ENCODE results near the gene GJA3.

GRCh38 chr13:20188667-20189553 lies 28.1 kb upstream of the GJA3 start:
- TF ChIP-seq POLR2A (IDR thresholded peaks at IDR 0.05; ENCODE audit: low read depth, low read length) = no peak
- TF ChIP-seq CTCF (conservative IDR thresholded peaks at IDR 0.05; ENCODE audit: low read depth, low read length) = 0 out of 2 replicates have a peak, but pooled peaks have one; percentile 15
- no peak for TF ChIP-seq USF2 (IDR thresholded peaks at IDR 0.05; ENCODE audit: low read depth, low read length)
- no peak for TF ChIP-seq FOS (IDR thresholded peaks at IDR 0.05; ENCODE audit: low read depth, low read length)
- TF ChIP-seq ELK1 (IDR thresholded peaks at IDR 0.05; ENCODE audit: borderline replicate concordance, low read depth, low read length) = no peak
- no peak for TF ChIP-seq SMC3 (IDR thresholded peaks at IDR 0.05; ENCODE audit: low read depth, low read length)
- TF ChIP-seq MXI1 (IDR thresholded peaks at IDR 0.05; ENCODE audit: borderline replicate concordance, low read depth, low read length) = no peak
- no peak for TF ChIP-seq RFX5 (IDR thresholded peaks at IDR 0.05; ENCODE audit: low read depth, low read length)
- TF ChIP-seq RAD21 (IDR thresholded peaks at IDR 0.05; ENCODE audit: low read length) = no peak
- TF ChIP-seq CEBPB (IDR thresholded peaks at IDR 0.05; ENCODE audit: low read depth, low read length) = no peak
- no peak for TF ChIP-seq RCOR1 (IDR thresholded peaks at IDR 0.05; ENCODE audit: insufficient replicate concordance, low read length)
- no peak for TF ChIP-seq BHLHE40 (IDR thresholded peaks at IDR 0.05; ENCODE audit: low read depth, low read length)
- no peak for TF ChIP-seq MAZ (IDR thresholded peaks at IDR 0.05; ENCODE audit: borderline replicate concordance, low read depth, low read length)
